Heart left ventricle (tissue), 13 donors: ENCODE data around the gene NRTN.

Experiments used
- CTCF ChIP-seq, 12 donors: fragments of 200-600 bp; sonication (generic) in 4 of 12; IDR thresholded peaks; one replicate each; pipeline versions ENCODE4 v1.5.0 to v1.8.0; 2018 to 2022; ENCODE audit warnings: antibody characterized with exemption in 12 of 12, mild to moderate bottlenecking in 5 of 12
- POLR2A ChIP-seq, 2 donors: fragments of 450-650 bp; IDR thresholded peaks; one replicate each; pipeline ENCODE4 v1.6.1; 2017; ENCODE audit warnings: antibody characterized with exemption in 2 of 2, mild to moderate bottlenecking in 2 of 2, moderate library complexity in 2 of 2
- donor health status: ischemic (EF 13 %, LVEDD 7.1; RV severe dilation, severe dysfunction).
- donor health status: DM: no; HTN: yes; CAD: no.
- donor health status: DM: no; HTN: no; CAD: no.
- donor health status: ischemic (EF 25% LVEDD 6.9; RV normal size, moderate dysfunction).
- donor health status: ischemic (EF 25% LVEDD 5.7; RV mildly dilated, moderate dysfunction).
- donor health status: ischemic (EF 35%, LVEDD 5.7; RV mildly dilated, moderate dysfunction).
- donor health status: nonischemic (EF 11% LVEDD 7.7; RV severe dilation, severe dysfunction).
- donor health status: DM: yes; HTN: yes; CAD: no.
- donor health status: PGD.
- donor health status: ischemic (EF 29% LVEDD 5.4; RV normal size, mild dysfunction).
- donor health status: nonischemic (EF 23%, LVEDD 6.1; RV moderate dilation, normal function).

GRCh38 chr19:5844456-5845433 lies 39.9 kb downstream of the NRTN start:
- no peak for TF ChIP-seq CTCF (IDR thresholded peaks at IDR 0.05)
- no peak for TF ChIP-seq POLR2A (IDR thresholded peaks at IDR 0.05)
